Upper lobe of left lung (tissue), 4 donors: ENCODE results near the gene RILP.

Experiments
- CTCF ChIP-seq, 6 experiments: fragments of 450-650 bp in 4 of 6; fragments of 200-600 bp in 2 of 6; sonication (generic) in 2 of 6; IDR thresholded peaks; one replicate each; pipeline ENCODE4 v1.5.1; 2016 to 2019; ENCODE audit warnings: antibody characterized with exemption in 6 of 6
- POLR2A ChIP-seq, 4 donors: fragments of 450-650 bp; IDR thresholded peaks; one replicate each; pipeline ENCODE4 v1.5.1; 2016 to 2017; ENCODE audit warnings: antibody characterized with exemption in 4 of 4, mild to moderate bottlenecking in 2 of 4
- POLR2AphosphoS5 ChIP-seq, 2 donors: sonication (generic); formaldehyde crosslinking; IDR thresholded peaks; one replicate each; pipeline ENCODE4 v1.5.1; 2017; ENCODE audit warnings: antibody characterized with exemption in 2 of 2

GRCh38 chr17:1697681-1698080 lies 48.0 kb upstream of the RILP start:
- no peak for TF ChIP-seq CTCF (IDR thresholded peaks at IDR 0.05)
- peak in 1 of 4 donors; percentile 34 for TF ChIP-seq POLR2A (IDR thresholded peaks at IDR 0.05)
- TF ChIP-seq POLR2AphosphoS5 (IDR thresholded peaks at IDR 0.05), result no peak
